ENCODE data around the gene MED12L.

Gene MED12L

GRCh38 chr3:151346292-151346691 lies 260.8 kb downstream of the MED12L start:
- TF ChIP-seq, protein P1, sequence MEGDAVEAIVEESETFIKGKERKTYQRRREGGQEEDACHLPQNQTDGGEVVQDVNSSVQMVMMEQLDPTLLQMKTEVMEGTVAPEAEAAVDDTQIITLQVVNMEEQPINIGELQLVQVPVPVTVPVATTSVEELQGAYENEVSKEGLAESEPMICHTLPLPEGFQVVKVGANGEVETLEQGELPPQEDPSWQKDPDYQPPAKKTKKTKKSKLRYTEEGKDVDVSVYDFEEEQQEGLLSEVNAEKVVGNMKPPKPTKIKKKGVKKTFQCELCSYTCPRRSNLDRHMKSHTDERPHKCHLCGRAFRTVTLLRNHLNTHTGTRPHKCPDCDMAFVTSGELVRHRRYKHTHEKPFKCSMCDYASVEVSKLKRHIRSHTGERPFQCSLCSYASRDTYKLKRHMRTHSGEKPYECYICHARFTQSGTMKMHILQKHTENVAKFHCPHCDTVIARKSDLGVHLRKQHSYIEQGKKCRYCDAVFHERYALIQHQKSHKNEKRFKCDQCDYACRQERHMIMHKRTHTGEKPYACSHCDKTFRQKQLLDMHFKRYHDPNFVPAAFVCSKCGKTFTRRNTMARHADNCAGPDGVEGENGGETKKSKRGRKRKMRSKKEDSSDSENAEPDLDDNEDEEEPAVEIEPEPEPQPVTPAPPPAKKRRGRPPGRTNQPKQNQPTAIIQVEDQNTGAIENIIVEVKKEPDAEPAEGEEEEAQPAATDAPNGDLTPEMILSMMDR (IDR thresholded peaks at IDR 0.05; ENCODE audit: borderline replicate concordance, control extremely low read depth, extremely low read depth, insufficient read depth, missing control alignments): no peak
- in situ Hi-C loops (cut with MboI; ENCODE audit: low sequenced_read_pairs, unreplicated experiment): no loop called here
- DNase-seq (ENCODE audit: low spot score): no peak

DNA sequence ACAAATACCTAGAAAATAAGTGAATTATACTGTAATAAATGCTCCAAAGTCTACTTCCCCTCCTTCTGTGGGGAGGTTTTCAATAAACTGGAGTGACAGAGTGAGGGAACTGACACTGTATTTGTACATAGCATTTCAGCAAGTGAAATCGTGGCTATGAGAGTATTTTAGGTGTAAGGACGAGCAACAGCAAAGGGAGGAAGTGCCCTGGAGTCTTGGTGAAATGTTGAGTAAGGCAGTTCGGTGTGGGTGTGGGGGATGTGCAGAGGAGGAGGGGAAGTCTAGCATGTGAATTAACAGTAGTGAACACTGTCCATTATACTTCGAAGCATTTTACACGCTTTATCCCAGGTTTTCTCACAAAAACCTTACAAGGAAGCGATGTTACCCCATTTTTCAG lies 262.0 kb downstream of the MED12L start:
- TF ChIP-seq, protein P1 (IDR thresholded peaks at IDR 0.05; ENCODE audit: borderline replicate concordance, control extremely low read depth, extremely low read depth, insufficient read depth, missing control alignments): no peak
- DNase-seq (ENCODE audit: low spot score): no peak
- in situ Hi-C loops (cut with MboI; ENCODE audit: low sequenced_read_pairs, unreplicated experiment): no loop called here

DNA sequence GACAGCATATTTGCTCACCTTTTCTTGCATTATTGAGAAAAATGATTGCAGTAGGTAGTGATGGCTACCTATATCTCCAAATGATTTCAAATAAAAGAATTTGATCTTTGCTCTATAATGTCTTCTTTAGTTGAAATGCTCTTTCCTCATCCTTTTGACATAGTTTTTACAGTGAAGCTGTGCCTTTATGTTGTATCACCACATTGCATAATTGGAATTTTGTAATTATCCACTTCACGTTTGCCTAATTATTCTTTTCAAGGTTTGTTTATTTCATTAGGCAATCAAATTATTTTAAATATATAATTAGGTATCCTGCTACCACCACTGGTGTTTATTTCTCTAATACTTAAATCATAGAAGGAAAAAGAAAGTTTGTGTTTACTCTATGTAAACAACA lies 265.2 kb downstream of the MED12L start:
- in situ Hi-C loops (cut with MboI; ENCODE audit: low sequenced_read_pairs, unreplicated experiment): no loop called here
- no peak for DNase-seq (ENCODE audit: low spot score)
- TF ChIP-seq, protein P1 (IDR thresholded peaks at IDR 0.05; ENCODE audit: borderline replicate concordance, control extremely low read depth, extremely low read depth, insufficient read depth, missing control alignments): no peak

- DNase-seq (ENCODE audit: low spot score): peak; percentile 24
- in situ Hi-C loops (cut with MboI; ENCODE audit: low sequenced_read_pairs, unreplicated experiment): no loop called here
- TF ChIP-seq, protein P1 (IDR thresholded peaks at IDR 0.05; ENCODE audit: borderline replicate concordance, control extremely low read depth, extremely low read depth, insufficient read depth, missing control alignments): no peak
Measured at GRCh38 chr3:151351219-151351618, 265.8 kb downstream of the MED12L start.

GRCh38 chr3:151351648-151352047 lies 266.2 kb downstream of the MED12L start:
- TF ChIP-seq, protein P1 (IDR thresholded peaks at IDR 0.05; ENCODE audit: borderline replicate concordance, control extremely low read depth, extremely low read depth, insufficient read depth, missing control alignments): no peak
- in situ Hi-C loops (cut with MboI; ENCODE audit: low sequenced_read_pairs, unreplicated experiment): no loop called here
- DNase-seq (ENCODE audit: low spot score): no peak

- DNase-seq (ENCODE audit: low spot score): no peak
- in situ Hi-C loops (cut with MboI; ENCODE audit: low sequenced_read_pairs, unreplicated experiment): no loop called here
- TF ChIP-seq, protein P1 (IDR thresholded peaks at IDR 0.05; ENCODE audit: borderline replicate concordance, control extremely low read depth, extremely low read depth, insufficient read depth, missing control alignments): no peak
Measured at GRCh38 chr3:151356794-151357462, 271.5 kb downstream of the MED12L start.
